SK-N-SH treated with all-trans-retinoic acid at 6 μM for 48 hours (cell line): ENCODE data around the gene ZMYM2.
A peak's percentile ranks its signal among the peaks of the same experiment; 100 is the strongest.

Experiments used
- ATAC-seq: fragments of 200-7000 bp; cut with Tn5 transposase; 3 replicates; pipeline ENCODE4 v1.9.1; 2020; ENCODE audit warnings: mild to moderate bottlenecking, moderate library complexity
- ARNTL ChIP-seq: fragments of 450-650 bp; formaldehyde crosslinking; IDR thresholded peaks from 2 replicates; pipeline ENCODE4 v1.5.0; 2020; ENCODE audit warnings: low read depth, mild to moderate bottlenecking, moderate library complexity, borderline replicate concordance
- BACH2 ChIP-seq: fragments of 250-450 bp; sonication (Bioruptor Pico); IDR thresholded peaks from 2 replicates; pipeline ENCODE4 v1.9.0; 2021; ENCODE audit warnings: mild to moderate bottlenecking, borderline replicate concordance
- CREB5 ChIP-seq: fragments of 250-450 bp; sonication (Bioruptor Pico); IDR thresholded peaks from 2 replicates; pipeline ENCODE4 v1.5.1; 2020; ENCODE audit warnings: low read depth, mild to moderate bottlenecking, moderate library complexity
- CSDC2 ChIP-seq: fragments of 250-450 bp; sonication (Bioruptor Pico); IDR thresholded peaks from 2 replicates; pipeline ENCODE4 v1.5.0; 2020; ENCODE audit warnings: mild to moderate bottlenecking, moderate library complexity
- ESRRG ChIP-seq: fragments of 250-450 bp; sonication (Bioruptor Pico); IDR thresholded peaks from 2 replicates; pipeline ENCODE4 v1.6.1; 2021; ENCODE audit warnings: mild to moderate bottlenecking
- GLIS3 ChIP-seq: fragments of 250-450 bp; sonication (Bioruptor Pico); IDR thresholded peaks from 2 replicates; pipeline ENCODE4 v1.5.0; 2020; ENCODE audit warnings: mild to moderate bottlenecking, moderate library complexity
- ISL1 ChIP-seq: fragments of 250-450 bp; sonication (Bioruptor Pico); IDR thresholded peaks from 2 replicates; pipeline ENCODE4 v2.1.2; 2022; ENCODE audit warnings: mild to moderate bottlenecking, moderate library complexity
- OSR1 ChIP-seq: fragments of 250-450 bp; sonication (Bioruptor Pico); IDR thresholded peaks from 2 replicates; pipeline ENCODE4 v1.8.0; 2022; ENCODE audit warnings: moderate library complexity, mild to moderate bottlenecking, inconsistent platforms
- PATZ1 ChIP-seq: fragments of 250-450 bp; sonication (Bioruptor Pico); IDR thresholded peaks from 2 replicates; pipeline ENCODE4 v1.8.0; 2020; ENCODE audit warnings: mild to moderate bottlenecking, moderate library complexity, borderline replicate concordance
- PPARA ChIP-seq: fragments of 250-450 bp; sonication (Bioruptor Pico); IDR thresholded peaks from 2 replicates; pipeline ENCODE4 v1.5.0; 2020; ENCODE audit warnings: mild to moderate bottlenecking, borderline replicate concordance
- RARB ChIP-seq: fragments of 250-450 bp; sonication (Bioruptor Pico); IDR thresholded peaks from 2 replicates; pipeline ENCODE4 v1.8.0; 2021; ENCODE audit warnings: mild to moderate bottlenecking, moderate library complexity
- TCF4 ChIP-seq: fragments of 250-450 bp; sonication (Bioruptor Pico); IDR thresholded peaks from 2 replicates; pipeline ENCODE4 v1.8.0; 2021; ENCODE audit warnings: mild to moderate bottlenecking, moderate library complexity, borderline replicate concordance
- TOX ChIP-seq: fragments of 250-450 bp; sonication (Bioruptor Pico); IDR thresholded peaks from 2 replicates; pipeline ENCODE4 v1.8.0; 2021; ENCODE audit warnings: mild to moderate bottlenecking, moderate library complexity, borderline replicate concordance
- ZC3H10 ChIP-seq: fragments of 250-450 bp; sonication (Bioruptor Pico); IDR thresholded peaks from 2 replicates; pipeline ENCODE4 v1.5.1; 2021; ENCODE audit warnings: mild to moderate bottlenecking, moderate library complexity
- ZFP3 ChIP-seq: fragments of 250-450 bp; sonication (Bioruptor Pico); IDR thresholded peaks from 2 replicates; pipeline ENCODE4 v1.5.0; 2020; ENCODE audit warnings: mild to moderate bottlenecking, moderate library complexity
- ZFP30 ChIP-seq: fragments of 450-650 bp; formaldehyde crosslinking; IDR thresholded peaks from 2 replicates; pipeline ENCODE4 v1.5.0; 2022; ENCODE audit warnings: mild to moderate bottlenecking, moderate library complexity
- ZNF565 ChIP-seq: fragments of 450-650 bp; formaldehyde crosslinking; conservative IDR thresholded peaks from 2 replicates; pipeline ENCODE4 v1.5.0; 2020; ENCODE audit warnings: low read depth, mild to moderate bottlenecking, moderate library complexity
- ZNF70 ChIP-seq: fragments of 450-650 bp; formaldehyde crosslinking; IDR thresholded peaks from 2 replicates; pipeline ENCODE4 v1.5.0; 2020; ENCODE audit warnings: mild to moderate bottlenecking, moderate library complexity
- TF ChIP-seq, protein P1 (sequence below): fragments of 250-450 bp; sonication (Bioruptor Pico); IDR thresholded peaks from 2 replicates; pipeline ENCODE4 v1.5.1; 2021; ENCODE audit warnings: mild to moderate bottlenecking, moderate library complexity
- TF ChIP-seq, protein P2 (sequence below): fragments of 250-450 bp; sonication (Bioruptor Pico); IDR thresholded peaks from 2 replicates; pipeline ENCODE4 v1.8.0; 2021; ENCODE audit warnings: low read depth, mild to moderate bottlenecking, moderate library complexity, borderline replicate concordance

ZMYM2 gene

DNA sequence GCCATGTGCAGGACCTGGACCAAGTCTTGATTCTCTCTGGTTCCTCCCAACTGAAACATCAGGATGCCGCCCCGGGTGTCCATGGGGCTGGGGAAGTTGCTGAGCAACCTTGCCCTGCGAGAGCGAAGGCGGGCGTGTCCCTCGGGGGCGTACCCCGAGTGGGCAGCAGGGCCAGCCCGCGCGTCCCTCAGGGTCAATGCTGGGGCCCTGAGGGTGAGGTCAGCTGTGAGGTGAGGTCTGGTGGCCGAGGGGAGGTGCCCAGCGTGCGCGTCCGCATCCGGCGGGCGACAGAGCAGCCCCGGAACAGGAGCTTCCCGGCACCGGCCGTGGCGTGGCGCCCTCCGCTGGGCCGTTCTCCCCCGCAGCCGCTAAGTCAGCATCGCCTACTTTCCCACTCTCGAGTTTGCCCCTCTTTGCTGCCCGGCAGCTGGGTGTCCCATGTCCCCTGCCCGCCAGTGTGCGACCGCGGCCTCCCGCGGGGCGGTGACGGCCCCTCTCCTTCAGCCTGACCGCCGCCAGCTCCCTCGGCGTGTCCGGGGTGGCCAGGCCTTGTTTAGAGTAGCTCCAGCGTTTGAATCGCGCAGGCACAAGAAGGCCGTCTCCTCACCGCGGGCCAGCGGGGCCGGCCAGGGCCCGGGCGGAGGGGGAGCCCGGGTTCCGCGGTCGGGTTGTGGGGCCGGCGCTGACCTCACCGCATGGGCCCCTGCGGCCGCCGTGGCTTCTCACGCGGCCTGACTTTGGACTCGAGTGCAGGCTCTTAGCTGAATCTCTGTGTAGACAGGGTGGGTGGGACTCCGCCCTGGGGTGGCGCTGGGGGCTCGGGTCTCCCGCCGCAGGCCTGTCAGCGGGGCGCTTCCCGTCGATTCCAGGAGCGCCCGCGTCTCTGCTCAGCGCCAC, 169.3 kb downstream of the ZMYM2 start:
- peak; percentile 87 for ATAC-seq
- no peak for TF ChIP-seq ESRRG (CRISPR knock-in tag)
- TF ChIP-seq GLIS3 (CRISPR knock-in tag), result no peak

- peak; percentile 40 for ATAC-seq
- TF ChIP-seq, protein P1, sequence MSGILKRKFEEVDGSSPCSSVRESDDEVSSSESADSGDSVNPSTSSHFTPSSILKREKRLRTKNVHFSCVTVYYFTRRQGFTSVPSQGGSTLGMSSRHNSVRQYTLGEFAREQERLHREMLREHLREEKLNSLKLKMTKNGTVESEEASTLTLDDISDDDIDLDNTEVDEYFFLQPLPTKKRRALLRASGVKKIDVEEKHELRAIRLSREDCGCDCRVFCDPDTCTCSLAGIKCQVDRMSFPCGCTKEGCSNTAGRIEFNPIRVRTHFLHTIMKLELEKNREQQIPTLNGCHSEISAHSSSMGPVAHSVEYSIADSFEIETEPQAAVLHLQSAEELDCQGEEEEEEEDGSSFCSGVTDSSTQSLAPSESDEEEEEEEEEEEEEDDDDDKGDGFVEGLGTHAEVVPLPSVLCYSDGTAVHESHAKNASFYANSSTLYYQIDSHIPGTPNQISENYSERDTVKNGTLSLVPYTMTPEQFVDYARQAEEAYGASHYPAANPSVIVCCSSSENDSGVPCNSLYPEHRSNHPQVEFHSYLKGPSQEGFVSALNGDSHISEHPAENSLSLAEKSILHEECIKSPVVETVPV (CRISPR knock-in tag), result no peak
- no peak for TF ChIP-seq TCF4 (CRISPR knock-in tag)
- TF ChIP-seq ZFP30 (CRISPR knock-in tag), result no peak
- no peak for TF ChIP-seq CSDC2 (CRISPR knock-in tag)
- TF ChIP-seq, all 23 proteins: peak for 0
These were observed 170.0 kb downstream of the ZMYM2 start for GRCh38 chr13:20128459-20128931.

DNA sequence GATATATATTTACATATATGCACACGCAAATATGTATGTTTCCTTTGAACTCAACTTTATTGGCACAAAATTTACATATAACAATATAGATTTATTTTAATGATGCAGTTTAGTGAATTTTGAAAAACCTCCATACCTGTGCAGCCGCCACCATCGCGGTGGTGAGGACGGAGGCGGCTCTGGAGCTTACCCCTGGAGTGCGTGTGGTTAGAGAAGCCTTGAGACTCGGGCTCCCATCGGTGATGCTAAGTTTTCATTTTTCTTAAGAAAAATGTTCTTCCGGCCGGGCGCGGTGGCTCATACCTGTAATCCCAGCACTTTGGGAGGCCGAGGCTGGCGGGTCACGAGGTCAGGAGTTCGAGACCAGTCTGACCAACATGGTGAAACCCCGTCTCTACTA, 170.5 kb downstream of the ZMYM2 start:
- TF ChIP-seq BACH2, result no peak
- TF ChIP-seq, protein P1 (CRISPR knock-in tag), result no peak
- TF ChIP-seq, protein P2, sequence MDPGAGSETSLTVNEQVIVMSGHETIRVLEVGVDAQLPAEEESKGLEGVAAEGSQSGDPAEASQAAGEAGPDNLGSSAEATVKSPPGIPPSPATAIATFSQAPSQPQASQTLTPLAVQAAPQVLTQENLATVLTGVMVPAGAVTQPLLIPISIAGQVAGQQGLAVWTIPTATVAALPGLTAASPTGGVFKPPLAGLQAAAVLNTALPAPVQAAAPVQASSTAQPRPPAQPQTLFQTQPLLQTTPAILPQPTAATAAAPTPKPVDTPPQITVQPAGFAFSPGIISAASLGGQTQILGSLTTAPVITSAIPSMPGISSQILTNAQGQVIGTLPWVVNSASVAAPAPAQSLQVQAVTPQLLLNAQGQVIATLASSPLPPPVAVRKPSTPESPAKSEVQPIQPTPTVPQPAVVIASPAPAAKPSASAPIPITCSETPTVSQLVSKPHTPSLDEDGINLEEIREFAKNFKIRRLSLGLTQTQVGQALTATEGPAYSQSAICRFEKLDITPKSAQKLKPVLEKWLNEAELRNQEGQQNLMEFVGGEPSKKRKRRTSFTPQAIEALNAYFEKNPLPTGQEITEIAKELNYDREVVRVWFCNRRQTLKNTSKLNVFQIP, result no peak
- no peak for TF ChIP-seq PPARA
- no peak for TF ChIP-seq ZNF565
- no peak for TF ChIP-seq ZC3H10
- TF ChIP-seq ZNF70 (CRISPR knock-in tag), result no peak
- no peak for TF ChIP-seq CSDC2 (CRISPR knock-in tag)
- no peak for TF ChIP-seq TOX (CRISPR knock-in tag)
- TF ChIP-seq GLIS3 (CRISPR knock-in tag), result no peak
- TF ChIP-seq OSR1, result no peak
- no peak for TF ChIP-seq ZFP3 (CRISPR knock-in tag)
- no peak for TF ChIP-seq ZFP30 (CRISPR knock-in tag)
- TF ChIP-seq PATZ1, result no peak
- TF ChIP-seq ARNTL (CRISPR knock-in tag), result no peak
- no peak for TF ChIP-seq TCF4 (CRISPR knock-in tag)
- ATAC-seq, result no peak

DNA sequence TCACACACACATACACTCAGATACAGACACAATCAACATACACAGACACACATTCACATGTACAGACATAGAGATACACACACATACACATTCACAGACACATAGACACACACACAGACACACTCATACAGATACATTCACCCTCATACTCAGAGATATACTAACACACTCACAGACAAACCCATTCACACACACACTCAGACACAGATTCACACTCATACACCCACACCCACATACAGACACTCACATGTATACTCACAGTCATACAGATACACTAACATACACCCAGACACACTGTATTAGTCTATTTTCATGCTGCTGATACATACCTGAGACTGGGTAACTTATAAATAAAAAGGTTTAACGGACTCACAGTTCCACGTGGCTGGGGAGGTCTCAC, 171.5 kb downstream of the ZMYM2 start:
- no peak for ATAC-seq
- TF ChIP-seq, protein P1 (CRISPR knock-in tag), result no peak
- TF ChIP-seq PATZ1 (no peak), TOX (CRISPR knock-in tag) (no peak), ARNTL (CRISPR knock-in tag) (no peak), ESRRG (CRISPR knock-in tag) (no peak), GLIS3 (CRISPR knock-in tag) (no peak), RARB (CRISPR knock-in tag) (no peak), ZNF70 (CRISPR knock-in tag) (no peak), TCF4 (CRISPR knock-in tag) (no peak), PPARA (no peak), CREB5 (CRISPR knock-in tag) (no peak), ISL1 (no peak)
